SH-SY5Y (cell line): ENCODE measurements around the gene PLD5.

Experiments
- GATA2 ChIP-seq: IDR thresholded peaks from 2 replicates; pipeline ENCODE4 v1.6.1; 2011; ENCODE audit warnings: mild to moderate bottlenecking, low read depth, low read length
- GATA3 ChIP-seq: IDR thresholded peaks from 2 replicates; pipeline ENCODE4 v1.6.1; 2011; ENCODE audit warnings: low read depth, mild to moderate bottlenecking, low read length, moderate library complexity

PLD5 gene

DNA sequence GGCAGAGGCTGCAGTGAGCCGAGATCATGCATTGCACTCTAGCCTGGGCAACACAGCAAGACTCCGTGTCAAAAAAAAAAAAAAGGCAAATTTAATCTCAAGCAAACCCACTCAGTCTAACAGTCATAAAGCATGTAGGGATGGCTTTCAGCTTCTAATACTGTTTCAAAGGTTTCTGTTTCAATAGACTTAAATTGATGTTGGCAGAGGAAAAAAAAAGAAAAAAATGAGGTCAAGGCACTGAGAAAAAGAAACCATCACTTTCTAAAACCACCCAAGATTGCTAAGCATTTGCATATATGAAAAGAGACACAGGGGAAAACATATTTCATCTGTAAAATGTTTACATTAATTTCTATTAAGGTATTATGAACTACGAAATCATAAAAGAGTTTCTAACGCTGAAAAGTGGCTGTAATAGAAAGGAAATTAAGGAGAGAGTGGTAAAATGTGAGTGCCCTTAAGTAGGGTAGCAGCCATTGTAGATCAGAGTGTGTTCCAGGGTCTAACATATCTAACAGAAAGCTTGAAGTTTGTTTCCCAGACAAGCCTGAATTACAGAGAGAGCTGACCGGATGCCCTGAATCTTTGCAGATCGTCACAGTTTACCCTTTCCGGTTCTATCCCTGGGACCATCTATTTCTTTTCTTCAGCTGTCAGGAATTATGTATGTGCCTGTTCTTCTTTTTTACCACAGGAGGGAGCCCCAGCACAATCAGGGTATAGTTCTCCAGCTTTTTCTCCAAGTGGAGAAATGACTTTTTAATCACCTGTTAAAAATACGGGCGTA lies 70.0 kb downstream of the PLD5 start:
- no peak for TF ChIP-seq GATA2
- no peak for TF ChIP-seq GATA3

DNA sequence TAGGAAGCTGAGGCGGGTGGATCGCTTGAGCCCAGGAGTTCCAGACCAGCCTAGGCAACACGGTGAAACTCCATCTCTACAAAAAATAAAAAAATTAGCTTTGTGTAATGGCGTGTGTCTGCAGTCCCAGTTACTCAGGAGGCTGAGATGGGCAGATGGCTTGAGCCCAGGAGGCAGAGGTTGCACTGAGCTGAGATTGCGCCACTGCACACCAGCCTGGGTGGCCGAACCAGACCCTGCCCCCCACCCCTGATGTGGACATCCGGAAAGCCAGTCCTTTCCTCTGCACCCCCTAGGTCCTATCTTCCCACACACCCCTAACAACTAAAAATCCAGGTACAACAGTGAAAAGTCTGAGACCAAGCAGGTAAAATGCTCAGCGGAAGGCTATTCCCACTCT lies 71.9 kb downstream of the PLD5 start:
- TF ChIP-seq GATA2 (no peak), GATA3 (no peak)

DNA sequence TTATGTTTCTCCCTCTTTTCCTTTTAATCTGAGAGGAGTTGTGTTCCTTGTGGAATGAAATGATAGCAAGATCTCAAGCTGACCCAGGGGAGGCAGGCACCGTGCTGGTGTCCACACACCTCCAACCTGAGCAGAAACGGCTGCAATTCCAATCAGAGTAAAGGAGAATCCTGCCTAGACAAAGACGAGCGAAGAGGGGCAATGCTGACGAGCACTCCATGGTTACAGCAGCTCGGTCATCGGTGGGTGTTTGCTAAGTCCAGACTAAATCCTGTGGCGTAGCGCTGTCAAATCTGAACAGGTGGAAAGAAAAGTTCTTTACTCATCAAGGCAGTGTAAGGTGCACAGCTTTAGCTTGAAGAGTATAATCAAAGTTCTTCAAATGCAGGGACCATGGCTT lies 74.8 kb downstream of the PLD5 start:
- TF ChIP-seq GATA3 (no peak), GATA2 (no peak)

GRCh38 chr1:242448910-242449645 lies 75.4 kb downstream of the PLD5 start:
- TF ChIP-seq GATA2 (no peak), GATA3 (no peak)

DNA sequence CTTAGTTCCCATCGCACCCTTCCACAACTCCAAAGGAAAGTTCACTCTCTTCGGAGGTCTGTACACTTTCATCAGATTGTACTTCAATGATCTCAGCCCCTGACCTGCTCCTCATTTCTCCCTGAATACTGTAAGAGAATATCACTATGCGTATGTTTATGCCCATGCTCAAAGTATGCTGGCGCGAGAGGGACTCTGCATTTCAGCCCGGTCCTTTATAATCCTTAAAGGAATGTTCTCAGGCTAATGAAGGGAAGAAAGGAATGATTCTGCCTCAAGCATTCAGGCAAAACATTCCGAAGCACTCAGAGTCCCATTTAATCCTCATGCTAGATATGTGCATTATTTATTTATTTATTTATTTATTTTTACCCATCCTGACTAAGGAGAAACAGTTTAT lies 76.8 kb downstream of the PLD5 start:
- TF ChIP-seq GATA2, result no peak
- TF ChIP-seq GATA3, result no peak

- TF ChIP-seq GATA3 (no peak), GATA2 (no peak)
These were observed 83.7 kb downstream of the PLD5 start for GRCh38 chr1:242440757-242441156.

GRCh38 chr1:242435200-242435599 lies 89.3 kb downstream of the PLD5 start:
- TF ChIP-seq GATA3 (peak; percentile 65), GATA2 (peak; percentile 82)

GRCh38 chr1:242432491-242433095 lies 91.9 kb downstream of the PLD5 start:
- TF ChIP-seq GATA3 (no peak), GATA2 (no peak)

GRCh38 chr1:242431786-242432185 lies 92.7 kb downstream of the PLD5 start:
- TF ChIP-seq GATA2, result no peak
- no peak for TF ChIP-seq GATA3

GRCh38 chr1:242430956-242431355 lies 93.5 kb downstream of the PLD5 start:
- no peak for TF ChIP-seq GATA3
- TF ChIP-seq GATA2, result no peak

- TF ChIP-seq GATA3 (peak; percentile 94), GATA2 (peak; percentile 90)
These were observed 95.9 kb downstream of the PLD5 start for GRCh38 chr1:242428399-242429190.

DNA sequence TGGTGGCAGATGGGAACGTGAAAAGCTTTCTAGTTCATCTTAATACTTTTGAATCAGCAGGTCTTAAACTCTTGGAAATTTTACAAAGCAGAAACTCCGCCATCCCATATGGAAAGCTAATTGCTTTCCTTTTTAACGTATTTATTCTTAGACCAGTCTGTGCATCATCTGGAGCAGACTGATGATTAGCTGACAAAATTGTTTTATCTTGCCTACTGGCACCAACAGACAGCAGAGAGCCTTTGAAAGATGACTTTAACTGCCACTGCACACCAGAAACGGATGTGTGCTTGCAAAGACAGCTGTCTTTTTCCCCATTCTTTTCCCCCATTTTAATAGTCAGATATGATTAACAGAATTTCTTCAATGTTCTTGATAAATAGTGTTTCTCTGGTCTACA lies 97.0 kb downstream of the PLD5 start:
- TF ChIP-seq GATA2 (peak; percentile 93), GATA3 (peak; percentile 84)

DNA sequence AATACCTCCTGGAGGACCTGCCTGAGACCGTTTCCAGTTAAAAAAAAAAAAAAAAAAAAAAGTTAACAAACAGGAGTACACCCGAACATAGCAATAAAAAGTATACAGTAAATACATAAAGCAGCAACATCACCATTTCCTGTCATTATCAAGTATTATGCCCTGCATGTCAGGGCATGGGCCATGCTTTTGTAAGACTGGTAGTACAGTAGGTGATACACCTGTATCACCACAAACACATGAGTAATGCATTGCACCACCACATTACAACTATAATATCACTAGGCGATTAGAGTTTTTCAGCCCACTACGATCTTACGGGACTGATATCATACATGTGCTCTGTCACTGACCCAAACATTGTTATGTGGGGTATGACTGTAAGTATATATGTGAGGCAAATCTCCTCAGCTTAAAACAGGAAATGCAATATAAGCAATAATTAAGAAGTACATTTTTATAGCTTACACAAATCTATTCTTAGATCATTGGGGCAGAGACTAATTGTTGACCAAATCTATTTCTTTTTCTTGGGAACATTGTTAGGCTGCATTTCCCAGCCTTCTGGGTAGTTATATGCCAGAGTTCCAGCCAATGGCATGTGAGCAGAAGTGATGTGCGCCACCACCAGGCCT lies 98.1 kb downstream of the PLD5 start:
- no peak for TF ChIP-seq GATA2
- TF ChIP-seq GATA3, result no peak
